ENCODE measurements around the gene ARHGAP22.

ARHGAP22 gene

GRCh38 chr10:48497780-48498770 is 106.8 kb downstream of the ARHGAP22 start:
- DNase-seq (ENCODE audit: low read depth in 2 of 2): no peak

GRCh38 chr10:48496831-48497779 is 107.8 kb downstream of the ARHGAP22 start:
- peak; percentile 36 to 48 for DNase-seq (ENCODE audit: low read depth in 2 of 2)

DNA sequence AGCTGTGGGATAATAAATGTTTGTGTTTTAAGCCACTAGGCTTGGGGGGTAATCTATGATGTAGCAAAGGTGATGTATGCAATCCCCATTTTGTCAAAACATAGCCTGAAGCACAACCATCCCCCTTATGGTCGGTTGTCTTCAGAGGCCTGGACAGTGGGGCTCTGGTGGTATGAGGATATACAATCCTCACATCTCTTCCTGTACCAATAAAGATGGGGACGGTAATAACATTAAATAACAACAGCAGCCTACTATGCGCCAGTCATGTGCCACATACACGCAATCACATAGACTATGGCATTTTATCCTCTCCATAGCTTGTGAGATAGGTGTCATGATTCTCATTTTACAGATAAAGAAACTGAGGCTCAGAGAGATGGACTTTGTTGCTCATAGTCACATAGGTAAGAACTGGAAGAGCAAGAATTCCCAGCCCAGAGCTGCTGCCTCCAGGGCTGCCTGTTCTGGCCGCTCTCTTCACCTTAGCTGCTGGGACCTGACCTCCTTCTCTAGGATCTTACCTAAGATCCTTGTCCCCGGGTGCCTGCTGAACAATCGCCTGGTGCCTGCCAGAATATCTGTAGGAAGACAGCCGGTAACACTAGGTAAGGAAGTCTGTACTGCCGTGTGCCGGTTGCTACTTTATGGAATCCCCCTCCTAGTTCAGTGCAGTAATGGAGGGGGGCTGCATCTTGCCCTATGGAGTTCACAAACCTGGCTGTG is 108.6 kb downstream of the ARHGAP22 start:
- no peak for DNase-seq (ENCODE audit: low read depth in 2 of 2)

DNA sequence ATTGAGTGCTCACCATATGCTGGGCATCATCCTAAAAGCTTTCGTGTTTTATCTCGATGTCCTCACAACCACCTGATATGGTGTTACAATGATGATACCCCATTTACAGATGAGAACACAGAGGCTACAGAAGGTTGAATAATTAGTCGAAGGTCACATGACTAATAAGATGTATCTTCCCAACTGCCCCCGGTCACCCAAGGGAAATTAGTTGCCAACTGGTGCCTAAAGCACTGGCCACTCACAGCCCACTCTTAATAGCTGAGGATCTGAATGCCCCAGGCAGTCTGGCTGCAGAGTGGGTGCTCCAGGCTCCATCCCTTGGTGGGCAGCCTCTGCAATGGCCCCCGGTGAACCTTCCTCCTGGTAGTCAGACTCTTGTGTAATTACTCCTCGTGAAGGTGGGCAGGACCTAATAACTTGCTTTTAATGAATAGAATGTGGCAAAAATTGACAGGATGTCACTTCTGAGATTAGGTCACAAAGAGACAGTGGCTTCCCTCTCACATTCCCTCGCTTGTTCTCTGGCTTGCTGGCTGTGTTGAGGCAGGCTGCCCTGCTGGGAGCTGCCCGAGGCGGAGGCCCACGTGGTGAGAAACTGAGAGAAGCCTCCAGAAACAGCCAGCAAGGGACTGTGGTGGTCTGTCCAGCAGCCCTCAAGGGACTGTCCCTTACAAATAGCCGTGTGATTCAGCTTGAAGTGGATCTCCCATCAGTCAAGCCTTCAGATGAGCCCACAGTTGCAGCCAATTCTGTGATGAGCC is 109.4 kb downstream of the ARHGAP22 start:
- DNase-seq (ENCODE audit: low read depth in 2 of 2): no peak

DNA sequence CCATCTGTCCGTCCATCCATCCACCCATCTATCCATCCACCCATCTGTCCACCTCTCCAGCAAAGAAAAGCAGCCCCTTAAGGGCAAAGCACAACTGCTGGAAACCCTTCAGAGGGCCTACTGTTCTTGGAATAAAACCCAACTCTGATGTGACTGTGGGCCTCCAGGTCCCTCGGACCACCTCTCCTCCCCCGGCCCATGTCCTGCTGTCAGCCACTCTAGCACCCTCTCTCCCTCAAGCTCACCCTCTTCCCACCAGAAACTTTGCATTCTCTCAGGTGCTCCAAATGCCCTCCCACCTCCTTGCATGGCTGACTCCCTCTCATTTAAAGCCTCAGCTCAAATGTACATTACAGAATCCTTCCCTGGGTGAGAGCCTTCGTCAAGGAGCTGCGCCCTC is 110.3 kb downstream of the ARHGAP22 start:
- DNase-seq (ENCODE audit: low read depth in 2 of 2): no peak

- DNase-seq (ENCODE audit: low read depth in 2 of 2): no peak
These were observed 110.8 kb downstream of the ARHGAP22 start for GRCh38 chr10:48494073-48494472.

DNA sequence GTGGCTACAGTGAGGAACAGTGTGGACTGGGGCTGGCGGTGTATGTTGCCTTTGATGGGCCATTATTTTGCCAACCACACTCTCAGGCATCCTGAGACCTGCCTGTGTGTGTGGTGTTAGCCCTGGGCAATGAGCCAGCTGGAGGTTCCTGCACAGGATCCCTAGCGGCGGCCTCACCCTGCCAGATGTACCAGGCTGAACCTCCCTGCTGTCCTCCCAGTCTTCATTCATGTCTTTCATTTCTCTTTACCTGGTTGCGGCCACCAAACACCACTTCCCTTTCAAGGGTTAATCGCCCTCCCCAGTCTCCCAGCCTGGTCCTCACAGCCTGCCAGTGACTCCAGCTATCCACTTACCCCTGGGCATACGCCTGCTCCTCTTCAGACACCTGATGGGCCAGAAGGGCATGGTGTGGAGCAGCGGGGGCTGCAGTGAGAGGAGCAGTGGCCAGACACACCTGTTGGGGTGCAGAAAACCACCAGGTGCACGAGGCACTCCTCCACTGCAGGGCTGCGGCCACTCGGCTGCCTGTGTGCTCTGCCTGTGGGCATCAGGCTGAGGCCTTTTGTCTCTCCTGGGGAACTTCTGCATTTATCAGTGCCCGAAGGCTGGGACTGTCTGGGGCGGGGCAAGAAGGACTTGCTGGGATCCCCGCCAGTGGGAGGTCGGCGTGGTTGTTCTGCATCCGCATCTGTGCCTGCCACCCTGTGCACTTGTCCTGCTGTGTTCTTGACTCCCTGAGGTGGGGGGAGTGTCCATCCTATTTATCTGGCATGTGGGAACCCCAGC is 111.6 kb downstream of the ARHGAP22 start:
- no peak for DNase-seq (ENCODE audit: low read depth in 2 of 2)

DNA sequence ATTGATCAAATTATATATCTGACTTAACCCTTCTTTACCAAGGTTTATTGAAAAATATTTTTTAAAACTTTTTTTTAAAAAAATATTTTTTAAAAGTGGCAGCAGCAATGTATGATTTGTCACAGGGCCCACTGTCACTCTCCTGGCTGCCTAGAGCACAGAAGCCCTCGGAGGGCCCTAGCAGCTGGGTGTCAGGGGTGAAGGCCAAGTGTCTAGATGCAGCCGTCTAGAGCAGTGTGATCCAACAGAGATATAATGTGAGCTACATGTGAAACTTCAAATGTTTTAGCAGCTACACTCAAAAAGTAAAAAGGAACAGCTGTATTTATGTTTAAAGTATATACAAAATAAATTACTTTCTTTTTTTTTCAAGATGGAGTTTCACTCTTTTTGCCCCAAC is 112.7 kb downstream of the ARHGAP22 start:
- DNase-seq (ENCODE audit: low read depth in 2 of 2): no peak

DNA sequence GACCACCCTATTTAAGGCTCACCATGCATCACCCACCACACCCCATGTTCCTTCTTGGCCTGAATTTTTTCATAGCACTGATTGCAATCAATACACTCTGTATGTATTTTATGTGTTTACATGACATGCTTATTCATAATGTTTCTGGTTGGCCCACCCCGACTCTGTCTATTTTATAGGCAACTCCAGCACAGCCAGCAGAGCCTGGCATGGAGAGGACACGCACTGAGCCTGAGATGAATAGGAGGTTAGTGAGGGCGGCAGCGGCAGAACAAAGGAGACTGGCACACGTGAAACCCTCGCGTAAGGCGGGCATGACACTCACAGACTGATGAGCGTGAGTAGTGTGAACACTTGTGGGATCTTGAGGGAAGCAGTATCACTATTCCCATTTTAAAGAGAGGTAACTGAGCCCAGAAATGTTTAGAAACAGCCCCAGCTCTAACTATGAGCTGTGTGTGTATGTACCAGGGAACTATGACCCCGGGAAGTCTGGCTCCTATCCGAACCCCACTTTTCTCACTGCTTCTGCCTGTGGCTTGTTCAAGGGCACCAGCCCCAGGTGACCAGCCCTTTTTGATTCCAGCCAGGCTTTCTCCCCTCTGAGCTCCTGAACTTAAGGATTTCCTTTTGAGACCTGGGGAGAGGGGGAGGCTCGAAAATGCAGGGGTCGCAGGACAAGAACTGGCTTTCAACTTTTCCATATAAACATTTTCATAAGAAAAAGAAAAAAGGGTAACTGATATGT is 113.3 kb downstream of the ARHGAP22 start:
- DNase-seq (ENCODE audit: low read depth in 2 of 2): no peak

DNA sequence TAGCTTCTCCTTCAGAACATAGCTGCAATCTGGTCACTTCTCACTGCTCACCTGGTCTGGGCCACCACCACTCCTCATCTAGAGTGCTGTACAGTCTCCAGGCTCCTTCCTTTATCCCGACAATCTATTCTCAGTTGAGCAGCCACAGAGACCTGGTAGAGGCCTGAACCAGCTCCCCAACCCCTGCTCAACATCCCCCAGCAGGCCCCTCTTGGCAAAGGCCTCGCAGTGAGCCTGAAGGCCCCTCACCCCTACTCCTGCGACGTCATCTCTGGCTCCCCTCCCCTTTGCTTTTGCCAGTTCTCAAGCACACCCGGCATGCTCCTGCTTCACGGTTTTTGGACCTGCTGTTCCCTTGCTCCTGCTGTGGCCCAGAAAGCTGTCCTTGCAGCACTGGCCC is 113.9 kb downstream of the ARHGAP22 start:
- DNase-seq (ENCODE audit: low read depth in 2 of 2): no peak

DNA sequence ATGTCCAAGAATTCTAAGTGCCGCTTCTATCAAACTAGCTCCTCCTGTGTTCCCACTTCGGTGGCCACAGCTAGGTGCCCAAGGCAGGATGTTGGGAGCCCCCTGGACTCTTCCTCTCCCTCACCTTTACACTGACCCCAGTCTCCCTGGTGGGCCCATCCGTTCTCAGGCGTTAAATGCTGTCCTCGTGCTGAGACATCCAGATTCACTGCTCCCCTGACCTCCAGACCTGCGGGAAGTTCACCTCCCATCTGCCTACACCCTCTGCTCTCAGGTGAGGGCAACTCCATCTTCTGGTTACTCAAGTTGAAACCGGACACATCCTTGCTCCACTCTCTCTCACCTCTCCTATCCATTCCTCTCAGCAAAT is 114.3 kb downstream of the ARHGAP22 start:
- no peak for DNase-seq (ENCODE audit: low read depth in 2 of 2)

DNA sequence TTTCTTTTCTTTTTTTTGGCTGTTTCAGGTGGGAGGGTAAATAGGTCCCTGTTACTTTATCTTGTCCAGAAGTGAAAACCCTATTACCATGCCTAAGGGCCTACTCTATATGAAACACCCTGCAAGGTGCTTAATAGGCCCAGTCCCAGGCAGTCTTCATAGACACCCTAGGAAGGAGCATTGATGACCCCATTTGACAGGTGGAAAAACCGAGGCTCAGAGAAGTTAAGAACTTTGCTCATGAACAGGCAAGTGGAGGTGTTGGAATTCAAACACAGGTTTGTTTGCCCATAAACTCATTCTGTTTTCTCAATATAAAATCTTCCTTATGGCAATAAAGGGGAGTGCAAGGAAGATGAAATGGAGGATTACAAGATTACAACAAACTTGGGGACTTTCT is 115.8 kb downstream of the ARHGAP22 start:
- DNase-seq (ENCODE audit: low read depth in 2 of 2): no peak

GRCh38 chr10:48487244-48487643 is 117.6 kb downstream of the ARHGAP22 start:
- no peak for DNase-seq (ENCODE audit: low read depth in 2 of 2)

- DNase-seq (ENCODE audit: low read depth in 2 of 2): no peak
These were observed 119.2 kb downstream of the ARHGAP22 start for GRCh38 chr10:48485711-48486110.

DNA sequence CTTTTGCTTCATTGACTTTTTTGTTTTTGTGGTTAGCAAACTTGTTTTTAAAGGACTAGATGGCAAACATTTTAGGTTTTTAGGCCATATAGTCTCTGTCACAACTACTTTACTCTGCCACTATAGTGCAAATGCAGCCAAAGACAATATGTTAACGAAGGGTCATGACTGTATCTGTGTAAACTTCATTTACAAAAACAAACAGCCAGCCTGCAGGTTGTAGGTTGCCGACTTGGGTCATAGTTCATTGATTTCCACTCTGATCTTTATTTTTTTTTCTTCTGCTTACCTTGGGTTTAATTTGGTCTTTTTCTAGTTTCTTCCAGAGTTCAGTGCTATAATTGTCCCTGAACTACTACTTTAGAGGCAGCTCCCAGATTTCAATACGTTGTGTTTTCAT is 120.0 kb downstream of the ARHGAP22 start:
- DNase-seq (ENCODE audit: low read depth in 2 of 2): no peak

DNA sequence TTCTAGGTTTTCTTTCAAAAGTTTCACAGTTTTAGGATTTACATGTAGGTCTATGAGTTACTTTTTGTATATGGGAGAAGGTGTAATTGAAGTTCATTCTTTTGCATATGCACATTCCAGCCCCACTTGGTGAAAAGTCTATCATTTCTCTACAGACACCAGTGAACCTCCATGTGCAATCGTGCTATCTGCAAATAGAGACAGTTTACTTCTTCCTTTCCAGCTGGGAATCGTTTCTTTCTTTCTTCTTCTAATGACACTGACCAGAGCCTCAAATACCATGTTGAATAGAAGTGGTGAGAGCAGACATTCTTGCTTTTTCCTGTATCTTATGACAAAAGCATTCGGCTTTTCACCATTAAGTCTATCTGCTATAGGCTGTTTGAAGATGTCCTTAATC is 122.7 kb downstream of the ARHGAP22 start:
- no peak for DNase-seq (ENCODE audit: low read depth in 2 of 2)

GRCh38 chr10:48481385-48481784 is 123.5 kb downstream of the ARHGAP22 start:
- no peak for DNase-seq (ENCODE audit: low read depth in 2 of 2)

GRCh38 chr10:48480397-48481374 is 124.2 kb downstream of the ARHGAP22 start:
- no peak for DNase-seq (ENCODE audit: low read depth in 2 of 2)

Data from fibroblast of skin of left quadriceps (primary cell).